Rectal smooth muscle tissue (tissue), 1 donor: ENCODE data around the gene HYLS1.

Experiments used
- H3K27ac ChIP-seq: one replicate; pipeline ENCODE4 v1.7.0; 2013; ENCODE audit warnings: low read depth, low read length, inconsistent platforms
- H3K27me3 ChIP-seq: one replicate; pipeline ENCODE4 v1.7.0; 2013; ENCODE audit warnings: low read length; ENCODE audit not compliant: control insufficient read depth, insufficient read depth
- H3K36me3 ChIP-seq: one replicate; pipeline ENCODE4 v1.7.0; 2013; ENCODE audit warnings: low read length; ENCODE audit not compliant: control insufficient read depth, insufficient read depth
- H3K4me1 ChIP-seq: one replicate; pipeline ENCODE4 v1.7.0; 2013; ENCODE audit warnings: low read length; ENCODE audit not compliant: control insufficient read depth, insufficient read depth
- H3K4me3 ChIP-seq: one replicate; pipeline ENCODE4 v1.7.0; 2013; ENCODE audit warnings: low read length
- H3K9ac ChIP-seq: one replicate; pipeline ENCODE4 v1.7.0; 2013; ENCODE audit warnings: low read length

HYLS1 gene

GRCh38 chr11:125948278-125949051, 61.0 kb downstream of the HYLS1 start:
- H3K36me3 ChIP-seq, result no peaks in the 10 kb centered on the region
- H3K4me1 ChIP-seq, result peaks cover 24% of the 10 kb centered on the region
- H3K9ac ChIP-seq, result no peak overlapping the region
- no peaks in the 10 kb centered on the region for H3K27me3 ChIP-seq
- no peak overlapping the region for H3K27ac ChIP-seq
- H3K4me3 ChIP-seq, result no peak overlapping the region

DNA sequence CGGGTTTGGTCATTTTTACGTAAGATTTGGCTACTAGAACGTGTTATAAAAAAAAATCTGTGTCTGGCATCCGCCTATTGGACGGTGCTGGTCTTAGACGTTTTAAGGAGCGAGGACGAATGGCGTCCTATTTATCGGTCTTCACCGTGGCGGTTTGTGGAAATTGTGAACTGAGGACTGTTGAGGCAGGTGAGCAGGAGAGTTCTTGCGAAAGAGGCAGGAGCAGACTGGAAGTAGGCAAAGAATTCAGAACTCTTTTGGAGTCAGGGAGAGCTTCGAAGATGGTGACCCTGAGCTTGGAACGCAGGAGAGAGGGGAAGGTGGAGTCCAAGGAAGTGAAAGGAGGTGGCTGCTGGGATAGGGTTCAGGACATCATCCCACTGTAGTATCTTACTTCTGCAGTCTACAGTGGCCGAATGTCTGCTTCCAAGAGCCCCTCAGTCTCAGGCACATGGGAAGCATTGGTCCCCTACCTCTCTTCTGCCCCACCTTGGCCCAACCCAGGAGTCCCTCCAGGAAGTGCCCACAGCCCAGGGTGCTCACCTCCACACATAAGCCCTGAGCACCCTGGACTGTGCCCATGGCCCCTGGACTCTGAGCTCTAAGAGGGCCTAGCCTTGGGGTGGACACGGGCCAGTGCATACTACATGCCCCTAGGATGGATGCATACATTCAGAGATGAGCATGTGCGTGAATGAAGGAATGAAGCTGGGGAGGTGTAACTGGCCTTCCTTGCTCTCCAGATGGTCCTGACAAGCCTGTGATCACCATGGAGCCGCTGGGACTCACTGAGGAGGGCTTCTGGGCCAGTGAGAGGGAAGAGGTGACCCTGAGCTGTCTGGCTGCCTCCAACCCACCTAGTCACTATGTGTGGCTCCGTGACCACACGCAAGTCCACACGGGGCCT, 62.1 kb downstream of the HYLS1 start:
- H3K36me3 ChIP-seq, result no peaks in the 10 kb centered on the region
- no peak overlapping the region for H3K27ac ChIP-seq
- H3K27me3 ChIP-seq, result no peaks in the 10 kb centered on the region

GRCh38 chr11:125950178-125950490, 62.7 kb downstream of the HYLS1 start:
- no peak overlapping the region for H3K4me3 ChIP-seq
- H3K36me3 ChIP-seq, result no peaks in the 10 kb centered on the region
- no peaks in the 10 kb centered on the region for H3K27me3 ChIP-seq
- no peak overlapping the region for H3K9ac ChIP-seq
- no peak overlapping the region for H3K27ac ChIP-seq
- H3K4me1 ChIP-seq, result peaks cover 25% of the 10 kb centered on the region

More for the DNA sequence above, 62.1 kb downstream of the HYLS1 start:
- Histone ChIP-seq H3K9ac (no peak overlapping the region), H3K4me3 (no peak overlapping the region), H3K4me1 (peaks cover 25% of the 10 kb centered on the region)
